ENCODE measurements around the gene VTA1. TPM values are rescaled to one million over a fixed set of nuclear protein-coding genes. Genes with fewer than 3 reads are reported as not detected.

VTA1 gene
- polyA plus RNA-seq, 1 of the 3 experiments (the other 2 are of a cell fraction), result 60.1 TPM

DNA sequence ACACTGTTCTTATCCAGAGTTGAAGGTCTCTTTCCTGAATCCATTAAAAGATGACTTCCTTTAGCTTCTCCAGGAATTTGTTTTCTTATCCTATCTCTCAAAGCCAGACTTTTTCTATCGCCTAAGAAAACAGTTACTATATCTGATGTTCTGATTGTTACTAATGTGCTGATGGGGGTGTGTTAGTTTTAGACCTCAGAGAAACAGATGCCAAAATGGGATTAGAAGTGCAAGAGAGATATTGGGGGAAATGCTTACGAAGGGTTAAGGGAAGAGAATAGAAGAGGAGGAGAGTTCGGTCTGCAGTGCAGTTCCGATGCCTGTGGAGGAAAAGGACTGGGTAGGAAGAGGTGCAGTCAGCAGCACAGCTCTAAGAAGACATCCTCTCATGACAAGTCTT, 119.0 kb downstream of the VTA1 start:
- no peak overlapping the region for H3K27ac ChIP-seq (ENCODE audit: low read depth in 2 of 2, low read length in 1 of 2)
- no peak overlapping the region for H3K4me2 ChIP-seq
- no peak for DNase-seq
- ChIA-PET CTCF (interaction anchor here (0.9 to 1.7 kb wide), 2 partner anchors 15 to 90 kb away, joined by 3 read pairs; no protein-coding TSS in a partner anchor), POLR2A (no interaction called here)
- no peaks in the 10 kb centered on the region for H4K20me1 ChIP-seq (ENCODE audit: insufficient read depth)
- TF ChIP-seq, protein P1, sequence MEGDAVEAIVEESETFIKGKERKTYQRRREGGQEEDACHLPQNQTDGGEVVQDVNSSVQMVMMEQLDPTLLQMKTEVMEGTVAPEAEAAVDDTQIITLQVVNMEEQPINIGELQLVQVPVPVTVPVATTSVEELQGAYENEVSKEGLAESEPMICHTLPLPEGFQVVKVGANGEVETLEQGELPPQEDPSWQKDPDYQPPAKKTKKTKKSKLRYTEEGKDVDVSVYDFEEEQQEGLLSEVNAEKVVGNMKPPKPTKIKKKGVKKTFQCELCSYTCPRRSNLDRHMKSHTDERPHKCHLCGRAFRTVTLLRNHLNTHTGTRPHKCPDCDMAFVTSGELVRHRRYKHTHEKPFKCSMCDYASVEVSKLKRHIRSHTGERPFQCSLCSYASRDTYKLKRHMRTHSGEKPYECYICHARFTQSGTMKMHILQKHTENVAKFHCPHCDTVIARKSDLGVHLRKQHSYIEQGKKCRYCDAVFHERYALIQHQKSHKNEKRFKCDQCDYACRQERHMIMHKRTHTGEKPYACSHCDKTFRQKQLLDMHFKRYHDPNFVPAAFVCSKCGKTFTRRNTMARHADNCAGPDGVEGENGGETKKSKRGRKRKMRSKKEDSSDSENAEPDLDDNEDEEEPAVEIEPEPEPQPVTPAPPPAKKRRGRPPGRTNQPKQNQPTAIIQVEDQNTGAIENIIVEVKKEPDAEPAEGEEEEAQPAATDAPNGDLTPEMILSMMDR (IDR thresholded peaks at IDR 0.05), result no peak
- TF ChIP-seq, protein P2, sequence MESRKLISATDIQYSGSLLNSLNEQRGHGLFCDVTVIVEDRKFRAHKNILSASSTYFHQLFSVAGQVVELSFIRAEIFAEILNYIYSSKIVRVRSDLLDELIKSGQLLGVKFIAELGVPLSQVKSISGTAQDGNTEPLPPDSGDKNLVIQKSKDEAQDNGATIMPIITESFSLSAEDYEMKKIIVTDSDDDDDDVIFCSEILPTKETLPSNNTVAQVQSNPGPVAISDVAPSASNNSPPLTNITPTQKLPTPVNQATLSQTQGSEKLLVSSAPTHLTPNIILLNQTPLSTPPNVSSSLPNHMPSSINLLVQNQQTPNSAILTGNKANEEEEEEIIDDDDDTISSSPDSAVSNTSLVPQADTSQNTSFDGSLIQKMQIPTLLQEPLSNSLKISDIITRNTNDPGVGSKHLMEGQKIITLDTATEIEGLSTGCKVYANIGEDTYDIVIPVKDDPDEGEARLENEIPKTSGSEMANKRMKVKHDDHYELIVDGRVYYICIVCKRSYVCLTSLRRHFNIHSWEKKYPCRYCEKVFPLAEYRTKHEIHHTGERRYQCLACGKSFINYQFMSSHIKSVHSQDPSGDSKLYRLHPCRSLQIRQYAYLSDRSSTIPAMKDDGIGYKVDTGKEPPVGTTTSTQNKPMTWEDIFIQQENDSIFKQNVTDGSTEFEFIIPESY (IDR thresholded peaks at IDR 0.05; ENCODE audit: borderline replicate concordance, low read depth), result no peak
- 36% methylated on average over 4 of the region's 4 CpGs for WGBS (ENCODE audit: low lambda C conversion rate)
- H3K27me3 ChIP-seq (ENCODE audit: insufficient read depth), result no peaks in the 10 kb centered on the region
- H3K9me2 ChIP-seq, result no peaks in the 10 kb centered on the region
- H3K4me3 ChIP-seq (ENCODE audit: low read depth in 2 of 2, low read length in 1 of 2), result no peak overlapping the region
- H3K4me1 ChIP-seq (ENCODE audit: control insufficient read depth in 1 of 2, insufficient read depth in 2 of 2, low read depth in 1 of 2, low read length in 1 of 2), result no peaks in the 10 kb centered on the region
- no peaks in the 10 kb centered on the region for H3K36me3 ChIP-seq (replicated peaks in 1 of 2; ENCODE audit: control insufficient read depth in 1 of 2, insufficient read depth in 2 of 2, low read length in 1 of 2)
- no peaks in the 10 kb centered on the region for H3K79me2 ChIP-seq (ENCODE audit: insufficient read depth)
- no peaks in the 10 kb centered on the region for H3K9me3 ChIP-seq
- H3K9ac ChIP-seq, result no peak overlapping the region
- H2AFZ ChIP-seq (ENCODE audit: low read depth), result peak overlapping the region; percentile 56; the same call in 1 of the 2 replicates
- H3F3A ChIP-seq (replicated peaks; ENCODE audit: insufficient read depth), result peaks cover 2% of the 10 kb centered on the region

DNA sequence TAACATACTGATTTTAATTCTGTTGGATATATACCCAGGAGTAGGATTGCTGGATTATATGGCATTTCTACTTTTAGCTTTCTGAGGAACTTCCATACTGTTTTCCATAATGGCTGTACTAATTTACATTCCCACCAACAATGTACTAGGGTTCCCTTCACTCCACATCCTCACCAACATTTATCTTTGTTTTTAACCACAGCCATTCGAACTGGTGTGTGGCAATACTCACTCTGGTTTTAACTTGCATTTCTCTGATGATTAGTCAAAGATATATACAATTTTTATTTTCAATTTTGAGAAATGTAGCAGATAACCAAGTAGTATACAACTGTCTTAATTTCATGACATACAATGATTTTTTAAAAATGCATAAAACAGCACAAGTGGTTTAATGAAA, 124.4 kb downstream of the VTA1 start:
- ChIA-PET POLR2A (no interaction called here), CTCF (no interaction called here)
- H3K36me3 ChIP-seq (replicated peaks in 1 of 2; ENCODE audit: control insufficient read depth in 1 of 2, insufficient read depth in 2 of 2, low read length in 1 of 2), result no peaks in the 10 kb centered on the region
- no peak for DNase-seq
- peaks cover 20% of the 10 kb centered on the region for H3F3A ChIP-seq (replicated peaks; ENCODE audit: insufficient read depth)
- no peaks in the 10 kb centered on the region for H3K9me2 ChIP-seq
- H3K4me3 ChIP-seq (ENCODE audit: low read depth in 2 of 2, low read length in 1 of 2), result no peak overlapping the region
- H2AFZ ChIP-seq (ENCODE audit: low read depth), result no peak overlapping the region
- H4K20me1 ChIP-seq (ENCODE audit: insufficient read depth), result no peaks in the 10 kb centered on the region
- H3K27ac ChIP-seq (ENCODE audit: low read depth in 2 of 2, low read length in 1 of 2), result no peak overlapping the region
- H3K79me2 ChIP-seq (ENCODE audit: insufficient read depth), result no peaks in the 10 kb centered on the region
- no peak overlapping the region for H3K4me2 ChIP-seq
- no peaks in the 10 kb centered on the region for H3K9me3 ChIP-seq
- H3K9ac ChIP-seq, result no peak overlapping the region
- H3K27me3 ChIP-seq (ENCODE audit: insufficient read depth), result no peaks in the 10 kb centered on the region
- 38% methylated on average over 1 of the region's 1 CpG for WGBS (ENCODE audit: low lambda C conversion rate)
- no peaks in the 10 kb centered on the region; a peak in 1 of 4 replicates for H3K4me1 ChIP-seq (ENCODE audit: control insufficient read depth in 1 of 2, insufficient read depth in 2 of 2, low read depth in 1 of 2, low read length in 1 of 2)
- TF ChIP-seq NRF1 (IDR thresholded peaks at IDR 0.05; ENCODE audit: low read depth, low read length) (no peak), RXRA (IDR thresholded peaks at IDR 0.05; ENCODE audit: borderline replicate concordance, low read depth) (no peak), FOXJ3 (CRISPR knock-in tag; IDR thresholded peaks at IDR 0.05) (no peak), NFIC (IDR thresholded peaks at IDR 0.05; ENCODE audit: borderline replicate concordance) (no peak), TEAD4 (IDR thresholded peaks at IDR 0.05; ENCODE audit: borderline replicate concordance, insufficient read depth) (no peak), MXI1 (IDR thresholded peaks at IDR 0.05; ENCODE audit: low read depth, low read length) (no peak), YY1 (IDR thresholded peaks at IDR 0.05; ENCODE audit: low read depth) (no peak), POLR2AphosphoS5 (IDR thresholded peaks at IDR 0.05; ENCODE audit: low read depth, low read length) (no peak), GABPA (IDR thresholded peaks at IDR 0.05; ENCODE audit: low read depth) (no peak), TAF1 (IDR thresholded peaks at IDR 0.05; ENCODE audit: borderline replicate concordance, low read depth, low read length) (no peak), SIN3A (IDR thresholded peaks at IDR 0.05; ENCODE audit: borderline replicate concordance, low read depth, low read length) (no peak), GATA2 (CRISPR knock-in tag; IDR thresholded peaks at IDR 0.05) (no peak), MEF2A (IDR thresholded peaks at IDR 0.05; ENCODE audit: borderline replicate concordance, low read depth) (no peak), ELF1 (IDR thresholded peaks at IDR 0.05) (no peak)
- TF ChIP-seq, protein P3, sequence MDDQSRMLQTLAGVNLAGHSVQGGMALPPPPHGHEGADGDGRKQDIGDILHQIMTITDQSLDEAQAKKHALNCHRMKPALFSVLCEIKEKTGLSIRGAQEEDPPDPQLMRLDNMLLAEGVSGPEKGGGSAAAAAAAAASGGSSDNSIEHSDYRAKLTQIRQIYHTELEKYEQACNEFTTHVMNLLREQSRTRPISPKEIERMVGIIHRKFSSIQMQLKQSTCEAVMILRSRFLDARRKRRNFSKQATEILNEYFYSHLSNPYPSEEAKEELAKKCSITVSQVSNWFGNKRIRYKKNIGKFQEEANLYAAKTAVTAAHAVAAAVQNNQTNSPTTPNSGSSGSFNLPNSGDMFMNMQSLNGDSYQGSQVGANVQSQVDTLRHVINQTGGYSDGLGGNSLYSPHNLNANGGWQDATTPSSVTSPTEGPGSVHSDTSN (IDR thresholded peaks at IDR 0.05), result no peak
- TF ChIP-seq, protein P4, sequence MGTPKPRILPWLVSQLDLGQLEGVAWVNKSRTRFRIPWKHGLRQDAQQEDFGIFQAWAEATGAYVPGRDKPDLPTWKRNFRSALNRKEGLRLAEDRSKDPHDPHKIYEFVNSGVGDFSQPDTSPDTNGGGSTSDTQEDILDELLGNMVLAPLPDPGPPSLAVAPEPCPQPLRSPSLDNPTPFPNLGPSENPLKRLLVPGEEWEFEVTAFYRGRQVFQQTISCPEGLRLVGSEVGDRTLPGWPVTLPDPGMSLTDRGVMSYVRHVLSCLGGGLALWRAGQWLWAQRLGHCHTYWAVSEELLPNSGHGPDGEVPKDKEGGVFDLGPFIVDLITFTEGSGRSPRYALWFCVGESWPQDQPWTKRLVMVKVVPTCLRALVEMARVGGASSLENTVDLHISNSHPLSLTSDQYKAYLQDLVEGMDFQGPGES (IDR thresholded peaks at IDR 0.05; ENCODE audit: low read depth, low read length), result no peak
- TF ChIP-seq, protein P5, sequence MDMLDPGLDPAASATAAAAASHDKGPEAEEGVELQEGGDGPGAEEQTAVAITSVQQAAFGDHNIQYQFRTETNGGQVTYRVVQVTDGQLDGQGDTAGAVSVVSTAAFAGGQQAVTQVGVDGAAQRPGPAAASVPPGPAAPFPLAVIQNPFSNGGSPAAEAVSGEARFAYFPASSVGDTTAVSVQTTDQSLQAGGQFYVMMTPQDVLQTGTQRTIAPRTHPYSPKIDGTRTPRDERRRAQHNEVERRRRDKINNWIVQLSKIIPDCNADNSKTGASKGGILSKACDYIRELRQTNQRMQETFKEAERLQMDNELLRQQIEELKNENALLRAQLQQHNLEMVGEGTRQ (IDR thresholded peaks at IDR 0.05; ENCODE audit: borderline replicate concordance, low read depth, low read length), result no peak
- TF ChIP-seq, protein P1 (IDR thresholded peaks at IDR 0.05), result no peak
